Stimulated activated CD4-positive, alpha-beta T cell treated with anti-CD3 and anti-CD28 coated beads, Interleukin-12 subunit alpha, Interleukin-12 subunit beta, amount 100 ng/mL, for 4 hours (primary cell): Measurements from ENCODE around the gene CHAT.
"Not testable (repeated sequence)": the region's sequence is repeated elsewhere in the genome, so short reads cannot be mapped to it uniquely, and the experiment has no call there.

Experiments used
- DNase-seq: peaks from one replicate; pipeline ENCODE4 v3.0.0-alpha.2; 2020

Gene CHAT

GRCh38 chr10:49654036-49654693, 40.3 kb downstream of the CHAT start:
- no peak for DNase-seq

DNA sequence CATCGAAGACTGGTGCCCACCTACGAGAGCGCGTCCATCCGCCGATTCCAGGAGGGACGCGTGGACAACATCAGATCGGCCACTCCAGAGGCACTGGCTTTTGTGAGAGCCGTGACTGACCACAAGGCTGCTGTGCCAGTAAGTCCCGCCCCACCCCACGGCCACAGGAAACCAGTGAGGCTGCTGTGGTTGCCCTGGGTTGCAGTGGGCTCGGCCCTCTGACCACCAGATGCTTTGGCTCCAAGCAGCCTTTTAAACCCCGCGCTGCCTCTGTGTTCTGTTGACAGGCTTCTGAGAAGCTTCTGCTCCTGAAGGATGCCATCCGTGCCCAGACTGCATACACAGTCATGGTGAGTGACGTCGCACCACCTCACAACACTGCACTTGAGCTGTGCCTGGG, 41.3 kb downstream of the CHAT start:
- DNase-seq = no peak

- DNase-seq = no peak
Measured at GRCh38 chr10:49656845-49657493, 43.1 kb downstream of the CHAT start.

DNA sequence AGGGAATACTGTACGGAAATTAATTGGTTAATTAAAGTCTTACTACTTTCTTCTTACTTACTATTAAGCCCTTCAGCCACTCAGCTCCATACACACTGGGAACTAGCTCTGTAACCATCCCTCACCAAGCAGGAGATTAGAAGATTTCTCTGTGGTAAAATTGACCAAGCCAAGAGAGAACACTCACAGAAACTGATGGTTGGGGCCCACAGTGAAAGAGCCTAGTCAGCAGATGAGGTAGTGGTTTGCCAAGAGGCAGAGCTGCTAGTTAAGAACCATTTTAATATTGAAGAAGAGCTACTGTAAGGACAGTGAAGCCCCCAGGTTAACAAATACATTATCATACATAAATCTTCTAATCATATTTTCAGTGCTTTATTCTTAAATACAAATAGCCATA, 43.8 kb downstream of the CHAT start:
- no peak for DNase-seq

GRCh38 chr10:49661140-49661856, 47.5 kb downstream of the CHAT start:
- no peak for DNase-seq

GRCh38 chr10:49662169-49662830, 48.5 kb downstream of the CHAT start:
- no peak for DNase-seq

- no peak for DNase-seq
Measured at GRCh38 chr10:49663596-49663995, 49.8 kb downstream of the CHAT start.

GRCh38 chr10:49664006-49664841, 50.4 kb downstream of the CHAT start:
- no peak for DNase-seq

- DNase-seq = no peak
Measured at GRCh38 chr10:49664842-49665355, 51.1 kb downstream of the CHAT start.

GRCh38 chr10:49666054-49666615, 52.3 kb downstream of the CHAT start:
- no peak for DNase-seq

GRCh38 chr10:49666685-49667084, 52.8 kb downstream of the CHAT start:
- no peak for DNase-seq

DNA sequence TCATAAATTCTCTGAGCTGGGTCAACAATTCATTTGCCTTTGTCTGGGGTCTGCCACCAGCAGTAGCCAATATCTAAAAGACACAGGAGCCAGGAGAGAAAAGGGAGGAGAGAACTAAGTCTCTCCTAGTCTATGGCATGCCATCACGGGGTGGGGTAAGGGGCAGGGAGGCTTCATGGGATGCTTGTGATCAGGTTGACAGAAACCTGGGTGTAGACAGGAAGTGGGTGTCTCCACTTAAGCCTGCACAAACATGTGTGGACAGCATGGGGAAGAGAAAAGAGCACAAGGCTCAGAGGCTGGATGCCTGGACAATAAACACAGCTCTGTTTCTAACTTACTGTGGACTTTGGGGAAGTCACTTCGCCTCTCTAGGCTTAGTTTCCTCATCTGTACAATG, 54.2 kb downstream of the CHAT start:
- DNase-seq = no peak

DNA sequence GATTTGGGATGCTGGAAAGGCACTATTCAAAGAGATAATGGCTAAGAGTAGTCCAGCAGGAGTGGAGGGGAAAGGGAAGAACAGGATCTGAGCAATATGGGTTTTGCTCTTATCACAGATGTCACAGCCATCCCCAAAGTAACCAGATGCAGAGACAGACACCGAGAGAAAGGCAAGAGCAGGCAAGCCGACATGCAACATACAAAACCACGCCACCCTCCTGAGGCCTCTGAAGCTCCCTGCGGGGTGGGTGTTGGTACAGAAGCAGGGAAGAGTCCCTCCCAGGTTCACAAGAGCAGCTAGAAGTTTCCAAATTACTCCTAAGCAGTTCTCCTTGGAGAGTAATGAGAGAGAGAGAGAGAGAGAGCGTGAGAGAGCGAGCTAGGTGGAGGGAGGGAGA, 54.8 kb downstream of the CHAT start:
- DNase-seq = no peak

DNA sequence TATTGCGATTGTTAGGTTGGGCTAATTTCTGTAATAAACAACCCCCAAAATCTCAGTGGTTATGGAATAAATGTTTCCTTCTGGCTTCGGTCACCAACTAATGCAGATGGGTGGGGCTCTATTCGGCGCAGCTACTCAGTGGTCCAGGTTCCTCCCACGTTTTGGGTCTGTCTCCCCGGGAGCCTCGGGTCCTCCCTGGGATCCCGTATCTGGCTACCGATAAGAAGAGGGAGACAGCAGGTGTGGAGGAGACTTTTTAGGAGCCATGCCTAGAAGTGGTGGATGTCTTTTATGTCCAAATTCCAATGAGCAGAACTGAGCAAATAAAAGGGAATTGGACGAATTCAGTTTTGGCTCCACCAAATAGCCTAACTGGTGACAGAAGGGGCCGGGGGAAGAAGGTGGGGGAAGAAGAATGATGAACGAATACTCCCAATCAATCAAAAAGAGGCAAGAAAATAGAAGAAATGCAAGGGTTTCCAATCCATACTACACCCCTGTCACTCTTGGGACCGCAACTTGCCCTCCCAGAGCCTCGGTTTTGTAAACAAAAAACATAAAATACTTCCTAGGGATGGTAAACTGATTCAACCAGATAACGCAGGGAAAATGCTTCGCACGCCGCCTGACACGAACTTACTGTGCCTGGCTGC, 65.1 kb downstream of the CHAT start:
- no peak for DNase-seq

GRCh38 chr10:49679480-49679893, 65.7 kb downstream of the CHAT start, which contains the start of gene C10orf53:
Gene C10orf53, plus strand, starts transcription at chr10:49679651. Its CDS starts 47 bp downstream, at chr10:49679698.
- DNase-seq = no peak

GRCh38 chr10:49682449-49682848, 68.6 kb downstream of the CHAT start:
- not testable (repeated sequence) for DNase-seq

GRCh38 chr10:49682879-49683278, 69.0 kb downstream of the CHAT start:
- no peak for DNase-seq

- DNase-seq = no peak
Measured at GRCh38 chr10:49686651-49687050, 72.8 kb downstream of the CHAT start.

GRCh38 chr10:49688261-49688846, 74.5 kb downstream of the CHAT start:
- DNase-seq = no peak

DNA sequence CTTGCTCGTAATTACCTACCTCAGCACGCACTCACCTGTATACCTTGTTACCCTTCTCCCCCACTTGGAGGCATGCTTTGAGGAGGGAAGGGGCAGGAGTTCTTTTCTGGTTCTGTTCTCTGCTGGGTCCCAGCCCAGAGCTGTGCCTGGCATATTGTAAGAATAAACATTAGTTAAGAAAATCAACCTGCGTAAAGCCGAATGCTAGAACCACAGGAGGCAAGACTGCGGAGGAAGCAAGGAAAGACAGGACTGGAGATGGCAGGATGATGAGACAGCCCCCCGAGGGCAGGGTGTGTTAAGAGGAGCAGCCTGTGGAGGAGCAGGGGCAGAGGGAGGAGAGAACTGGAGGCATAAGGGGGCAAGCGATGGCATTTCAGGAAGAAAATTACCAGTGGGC, 75.1 kb downstream of the CHAT start:
- no peak for DNase-seq

DNA sequence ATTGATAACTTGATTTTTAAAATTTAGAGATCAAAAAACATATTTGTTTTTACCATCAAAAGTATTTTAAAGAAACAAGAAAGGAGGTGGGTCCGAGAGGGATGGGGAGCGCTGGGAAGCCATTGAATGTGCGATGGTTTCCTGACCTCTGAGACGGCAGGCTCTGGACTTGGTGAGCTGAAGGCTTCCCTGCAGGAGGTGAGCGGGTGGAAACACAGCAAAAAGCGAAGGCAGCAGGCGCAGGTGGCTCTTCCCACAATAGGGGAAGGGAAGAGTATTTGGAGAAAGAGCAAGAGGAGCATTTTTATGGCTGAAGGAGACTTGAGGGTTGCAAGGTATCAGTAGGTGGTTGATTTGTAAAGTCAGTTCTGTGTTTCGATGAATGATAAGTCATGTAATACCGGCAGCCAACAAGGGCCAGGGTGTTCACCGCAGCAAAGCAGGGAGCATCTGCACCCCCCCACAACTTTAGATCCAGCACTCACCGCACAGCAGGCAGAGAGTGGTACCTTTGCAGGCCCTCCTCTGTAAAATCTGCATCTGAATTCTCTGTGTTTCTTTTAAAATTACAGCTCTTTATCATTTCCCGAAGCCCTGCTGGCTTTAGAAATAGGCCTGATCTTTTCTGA, 76.2 kb downstream of the CHAT start:
- no peak for DNase-seq
